ENCODE measurements around the gene ZIC5. TPM values are rescaled to one million over a fixed set of nuclear protein-coding genes. Genes with fewer than 3 reads are reported as not detected.

ZIC5 gene
- total and polyA plus RNA-seq, 4 experiments from 2014 or later: not detected

GRCh38 chr13:99976575-99976974 lies 5.0 kb upstream of the ZIC5 start:
- Mint-ChIP-seq H3K27ac (peak overlapping the region in 3 of 7 donors; percentile 31 to 90 (median 74)), H3K9me3 (peaks cover 0 to 62% (median 39%) of the 10 kb centered on the region in 8 donors), H3K4me1 (peaks cover 1 to 44% (median 10%) of the 10 kb centered on the region in 4 donors), H3K4me3 (no peak overlapping the region), H3K27me3 (peaks cover 64 to 67% of the 10 kb centered on the region in 2 donors), H3K36me3 (peaks cover 5 to 8% of the 10 kb centered on the region in 2 donors)
- ChIA-PET POLR2A (ENCODE audit: partially characterized antibody) (interaction anchor here (0.7 to 1.5 kb wide), 2 partner anchors 11 to 16 kb away, joined by 3 to 6 read pairs; no protein-coding TSS in a partner anchor), CTCF (ENCODE audit: partially characterized antibody) (no interaction called here)
- H3K36me3 ChIP-seq (ENCODE audit: insufficient read depth, low read length): no peaks in the 10 kb centered on the region
- H3K27me3 ChIP-seq (ENCODE audit: insufficient read depth, low read length): peaks cover 87% of the 10 kb centered on the region
- no peak overlapping the region for H3K27ac ChIP-seq (ENCODE audit: low read depth, low read length)
- H3K9me3 ChIP-seq (ENCODE audit: control insufficient read depth in 1 of 2, low read length in 2 of 2): no peaks in the 10 kb centered on the region
- H3K4me3 ChIP-seq (ENCODE audit: low read length in 2 of 2): no peak overlapping the region
- H3K4me1 ChIP-seq (ENCODE audit: insufficient read depth, low read length): peaks cover 30% of the 10 kb centered on the region
- DNase-seq: no peak
- intact Hi-C loops (cut with micrococcal nuclease): loop anchor here (2.0 kb wide), 1 partner anchor 16 kb away; no protein-coding TSS in a partner anchor

- ChIA-PET POLR2A (ENCODE audit: partially characterized antibody) (interaction anchor here (0.6 to 1.3 kb wide), 2 partner anchors 9 to 11 kb away, joined by 3 to 5 read pairs; no protein-coding TSS in a partner anchor), CTCF (ENCODE audit: partially characterized antibody) (no interaction called here)
- peaks cover 5 to 8% of the 10 kb centered on the region in 2 donors for H3K36me3 Mint-ChIP-seq
- Histone ChIP-seq H3K4me1 (ENCODE audit: insufficient read depth, low read length) (peaks cover 34% of the 10 kb centered on the region), H3K27me3 (ENCODE audit: insufficient read depth, low read length) (peaks cover 91% of the 10 kb centered on the region), H3K4me3 (ENCODE audit: low read length in 2 of 2) (no peak overlapping the region), H3K27ac (ENCODE audit: low read depth, low read length) (no peak overlapping the region), H3K9me3 (ENCODE audit: control insufficient read depth in 1 of 2, low read length in 2 of 2) (no peaks in the 10 kb centered on the region), H3K36me3 (ENCODE audit: insufficient read depth, low read length) (no peaks in the 10 kb centered on the region)
- peak overlapping the region in 3 of 7 donors; percentile 71 to 90 (median 74) for H3K27ac Mint-ChIP-seq
- H3K27me3 Mint-ChIP-seq: peaks cover 65 to 69% of the 10 kb centered on the region in 2 donors
- H3K4me1 Mint-ChIP-seq: peaks cover 1 to 44% (median 11%) of the 10 kb centered on the region in 4 donors
- intact Hi-C loops (cut with micrococcal nuclease): loop anchor here (2.0 kb wide), 1 partner anchor 17 kb away; no protein-coding TSS in a partner anchor
- DNase-seq: no peak
- H3K4me3 Mint-ChIP-seq: no peak overlapping the region
- H3K9me3 Mint-ChIP-seq: peaks cover 0 to 63% (median 39%) of the 10 kb centered on the region in 8 donors
Measured at GRCh38 chr13:99975626-99976025, 4.1 kb upstream of the ZIC5 start.

- ChIA-PET CTCF (ENCODE audit: partially characterized antibody) (no interaction called here), POLR2A (ENCODE audit: partially characterized antibody) (interaction anchor here (0.6 to 1.9 kb wide), 3 partner anchors 8 to 18 kb away, joined by 3 to 8 read pairs (median 5); no protein-coding TSS in a partner anchor)
- Mint-ChIP-seq H3K4me1 (peaks cover 3 to 45% (median 12%) of the 10 kb centered on the region in 4 donors), H3K4me3 (peak overlapping the region in 2 of 8 donors; percentile 24 to 39), H3K27ac (peak overlapping the region in 5 of 7 donors; percentile 52 to 90 (median 70)), H3K27me3 (peaks cover 66 to 70% of the 10 kb centered on the region in 2 donors), H3K9me3 (peaks cover 0 to 64% (median 40%) of the 10 kb centered on the region in 8 donors), H3K36me3 (peaks cover 5 to 8% of the 10 kb centered on the region in 2 donors)
- peaks cover 89% of the 10 kb centered on the region for H3K27me3 ChIP-seq (ENCODE audit: insufficient read depth, low read length)
- H3K36me3 ChIP-seq (ENCODE audit: insufficient read depth, low read length): no peaks in the 10 kb centered on the region
- no peak overlapping the region for H3K27ac ChIP-seq (ENCODE audit: low read depth, low read length)
- peaks cover 32% of the 10 kb centered on the region for H3K4me1 ChIP-seq (ENCODE audit: insufficient read depth, low read length)
- no peaks in the 10 kb centered on the region for H3K9me3 ChIP-seq (ENCODE audit: control insufficient read depth in 1 of 2, low read length in 2 of 2)
- intact Hi-C loops (cut with micrococcal nuclease): no loop called here
- no peak overlapping the region for H3K4me3 ChIP-seq (ENCODE audit: low read length in 2 of 2)
- DNase-seq: peak in 1 of 5 donors; percentile 10
Measured at GRCh38 chr13:99974939-99975561, 3.5 kb upstream of the ZIC5 start.

GRCh38 chr13:99974296-99974938 lies 2.9 kb upstream of the ZIC5 start:
- Histone ChIP-seq H3K27ac (ENCODE audit: low read depth, low read length) (no peak overlapping the region), H3K27me3 (ENCODE audit: insufficient read depth, low read length) (peaks cover 84% of the 10 kb centered on the region), H3K4me3 (ENCODE audit: low read length in 2 of 2) (no peak overlapping the region), H3K4me1 (ENCODE audit: insufficient read depth, low read length) (peaks cover 30% of the 10 kb centered on the region), H3K9me3 (ENCODE audit: control insufficient read depth in 1 of 2, low read length in 2 of 2) (no peaks in the 10 kb centered on the region), H3K36me3 (ENCODE audit: insufficient read depth, low read length) (no peaks in the 10 kb centered on the region)
- peaks cover 0 to 68% (median 43%) of the 10 kb centered on the region in 8 donors for H3K9me3 Mint-ChIP-seq
- peaks cover 5 to 11% of the 10 kb centered on the region in 2 donors for H3K36me3 Mint-ChIP-seq
- intact Hi-C loops (cut with micrococcal nuclease): no loop called here
- DNase-seq: peak in 1 of 5 donors; percentile 17
- peak overlapping the region in 4 of 7 donors; percentile 64 to 90 (median 78) for H3K27ac Mint-ChIP-seq
- H3K4me3 Mint-ChIP-seq: peak overlapping the region in 2 of 8 donors; percentile 2 to 20
- peaks cover 69 to 71% of the 10 kb centered on the region in 2 donors for H3K27me3 Mint-ChIP-seq
- H3K4me1 Mint-ChIP-seq: peaks cover 6 to 47% (median 16%) of the 10 kb centered on the region in 4 donors
- ChIA-PET POLR2A (ENCODE audit: partially characterized antibody) (interaction anchor here (0.9 to 1.9 kb wide), 5 partner anchors 9 to 18 kb away, joined by 3 to 10 read pairs (median 5); no protein-coding TSS in a partner anchor), CTCF (ENCODE audit: partially characterized antibody) (no interaction called here)

- H3K27me3 ChIP-seq (ENCODE audit: insufficient read depth, low read length): peaks cover 84% of the 10 kb centered on the region
- no peak for DNase-seq
Measured at GRCh38 chr13:99973808-99974185, 2.2 kb upstream of the ZIC5 start.

GRCh38 chr13:99973163-99973807 lies 1.7 kb upstream of the ZIC5 start:
- Histone ChIP-seq H3K36me3 (ENCODE audit: insufficient read depth, low read length) (no peaks in the 10 kb centered on the region), H3K9me3 (ENCODE audit: control insufficient read depth in 1 of 2, low read length in 2 of 2) (no peaks in the 10 kb centered on the region), H3K27me3 (ENCODE audit: insufficient read depth, low read length) (peaks cover 83% of the 10 kb centered on the region), H3K4me3 (ENCODE audit: low read length in 2 of 2) (no peak overlapping the region), H3K4me1 (ENCODE audit: insufficient read depth, low read length) (peaks cover 31% of the 10 kb centered on the region), H3K27ac (ENCODE audit: low read depth, low read length) (no peak overlapping the region)
- Mint-ChIP-seq H3K36me3 (peaks cover 8 to 13% of the 10 kb centered on the region in 2 donors), H3K4me3 (peak overlapping the region in 3 of 8 donors; percentile 9 to 61 (median 36)), H3K27me3 (peaks cover 68 to 70% of the 10 kb centered on the region in 2 donors), H3K27ac (peak overlapping the region in 4 of 7 donors; percentile 25 to 90 (median 68)), H3K9me3 (peaks cover 0 to 66% (median 42%) of the 10 kb centered on the region in 8 donors), H3K4me1 (peaks cover 8 to 45% (median 17%) of the 10 kb centered on the region in 4 donors)
- ChIA-PET CTCF (ENCODE audit: partially characterized antibody) (no interaction called here), POLR2A (ENCODE audit: partially characterized antibody) (interaction anchor here (0.9 to 1.9 kb wide), 4 partner anchors 10 to 19 kb away, joined by 3 to 10 read pairs (median 6); no protein-coding TSS in a partner anchor)
- peak in 1 of 5 donors; percentile 30 for DNase-seq
- intact Hi-C loops (cut with micrococcal nuclease): loop anchor here (1.0 kb wide), 1 partner anchor 11 kb away; no protein-coding TSS in a partner anchor

More at GRCh38 chr13:99973808-99974185, 2.2 kb upstream of the ZIC5 start:
- no peak overlapping the region for H3K4me3 ChIP-seq (ENCODE audit: low read length in 2 of 2)
- Mint-ChIP-seq H3K27ac (peak overlapping the region in 5 of 7 donors; percentile 25 to 90 (median 65)), H3K4me1 (peaks cover 11 to 50% (median 19%) of the 10 kb centered on the region in 4 donors), H3K36me3 (peaks cover 8 to 13% of the 10 kb centered on the region in 2 donors), H3K9me3 (peaks cover 0 to 71% (median 44%) of the 10 kb centered on the region in 8 donors), H3K4me3 (no peak overlapping the region), H3K27me3 (peaks cover 71 to 74% of the 10 kb centered on the region in 2 donors)
- CTCF ChIA-PET (ENCODE audit: partially characterized antibody): no interaction called here
- intact Hi-C loops (cut with micrococcal nuclease): loop anchor here (1.0 kb wide), 1 partner anchor 11 kb away; no protein-coding TSS in a partner anchor
- POLR2A ChIA-PET (ENCODE audit: partially characterized antibody): interaction anchor here (0.9 to 1.9 kb wide), 4 partner anchors 10 to 19 kb away, joined by 3 to 10 read pairs (median 6); no protein-coding TSS in a partner anchor
- no peaks in the 10 kb centered on the region for H3K9me3 ChIP-seq (ENCODE audit: control insufficient read depth in 1 of 2, low read length in 2 of 2)
- H3K36me3 ChIP-seq (ENCODE audit: insufficient read depth, low read length): no peaks in the 10 kb centered on the region
- H3K27ac ChIP-seq (ENCODE audit: low read depth, low read length): no peak overlapping the region
- peaks cover 31% of the 10 kb centered on the region for H3K4me1 ChIP-seq (ENCODE audit: insufficient read depth, low read length)

Measured in CD4-positive, alpha-beta memory T cell (primary cell).